OCI-LY7 (cell line): Measurements from ENCODE around the gene SLC39A2.

Experiments
- EZH2phosphoT487 ChIP-seq: fragments of 200-600 bp; sonication (generic); IDR thresholded peaks from 2 replicates; pipeline ENCODE4 v1.6.1; 2018; ENCODE audit warnings: low read depth, borderline replicate concordance, mild to moderate bottlenecking, mixed run types, antibody characterized with exemption, low read length, moderate library complexity, mixed read lengths
- TF ChIP-seq, protein P1 (sequence below): fragments of 200-600 bp; sonication (generic); conservative IDR thresholded peaks from 2 replicates; pipeline ENCODE4 v1.5.1; 2014; ENCODE audit warnings: mild to moderate bottlenecking, antibody characterized with exemption, low read length, moderate library complexity, mixed read lengths

DNA sequence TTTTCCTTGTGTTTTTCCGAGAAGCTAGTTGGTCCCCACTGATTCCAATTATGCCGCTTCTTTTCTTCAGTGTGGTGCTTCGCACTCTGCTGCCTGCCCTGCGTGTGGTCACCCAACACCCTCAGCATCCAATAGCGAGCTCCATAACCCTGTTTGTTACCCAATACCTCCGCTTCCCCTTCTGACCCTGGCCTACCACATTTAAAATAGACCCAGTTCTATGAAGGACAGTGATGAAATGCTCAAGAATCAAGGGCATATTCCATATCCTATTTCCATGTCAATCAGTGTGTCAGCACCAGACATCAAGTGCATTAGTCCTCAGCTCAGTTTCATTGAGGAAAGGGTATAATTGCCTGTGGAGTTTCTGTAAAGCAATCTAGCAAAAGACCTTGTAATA, 16.2 kb downstream of the SLC39A2 start:
- TF ChIP-seq, protein P1, sequence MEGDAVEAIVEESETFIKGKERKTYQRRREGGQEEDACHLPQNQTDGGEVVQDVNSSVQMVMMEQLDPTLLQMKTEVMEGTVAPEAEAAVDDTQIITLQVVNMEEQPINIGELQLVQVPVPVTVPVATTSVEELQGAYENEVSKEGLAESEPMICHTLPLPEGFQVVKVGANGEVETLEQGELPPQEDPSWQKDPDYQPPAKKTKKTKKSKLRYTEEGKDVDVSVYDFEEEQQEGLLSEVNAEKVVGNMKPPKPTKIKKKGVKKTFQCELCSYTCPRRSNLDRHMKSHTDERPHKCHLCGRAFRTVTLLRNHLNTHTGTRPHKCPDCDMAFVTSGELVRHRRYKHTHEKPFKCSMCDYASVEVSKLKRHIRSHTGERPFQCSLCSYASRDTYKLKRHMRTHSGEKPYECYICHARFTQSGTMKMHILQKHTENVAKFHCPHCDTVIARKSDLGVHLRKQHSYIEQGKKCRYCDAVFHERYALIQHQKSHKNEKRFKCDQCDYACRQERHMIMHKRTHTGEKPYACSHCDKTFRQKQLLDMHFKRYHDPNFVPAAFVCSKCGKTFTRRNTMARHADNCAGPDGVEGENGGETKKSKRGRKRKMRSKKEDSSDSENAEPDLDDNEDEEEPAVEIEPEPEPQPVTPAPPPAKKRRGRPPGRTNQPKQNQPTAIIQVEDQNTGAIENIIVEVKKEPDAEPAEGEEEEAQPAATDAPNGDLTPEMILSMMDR, result no peak
- no peak for TF ChIP-seq EZH2phosphoT487
